Stimulated activated CD4-positive, alpha-beta T cell treated with anti-CD3 and anti-CD28 coated beads, Interleukin-4, amount 100 ng/mL, for 24 hours (primary cell): ENCODE data around the gene UCMA.

ENCODE experiments used
- DNase-seq: peaks from one replicate; pipeline ENCODE4 v3.0.0-alpha.2; 2020

Gene UCMA

DNA sequence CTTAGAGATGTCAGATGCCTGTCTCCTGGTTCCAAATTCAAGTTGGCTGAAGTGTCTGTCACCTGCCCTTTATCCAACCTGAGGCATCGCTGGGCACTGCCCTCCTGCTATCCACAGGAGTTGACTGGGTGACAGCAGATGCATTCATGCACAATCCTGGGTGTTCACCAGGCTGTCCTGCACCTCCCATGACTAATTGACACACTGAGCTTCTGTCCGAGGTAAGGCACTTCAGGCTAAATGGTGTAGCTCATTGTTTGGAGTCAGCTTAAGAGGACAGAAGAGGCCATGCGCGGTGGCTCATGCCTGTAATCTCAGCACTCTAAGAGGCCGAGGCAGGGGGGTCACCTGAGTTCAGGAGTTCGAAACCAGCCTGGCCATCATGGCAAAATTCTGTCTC is 2.4 kb downstream of the UCMA start:
- DNase-seq = no peak

DNA sequence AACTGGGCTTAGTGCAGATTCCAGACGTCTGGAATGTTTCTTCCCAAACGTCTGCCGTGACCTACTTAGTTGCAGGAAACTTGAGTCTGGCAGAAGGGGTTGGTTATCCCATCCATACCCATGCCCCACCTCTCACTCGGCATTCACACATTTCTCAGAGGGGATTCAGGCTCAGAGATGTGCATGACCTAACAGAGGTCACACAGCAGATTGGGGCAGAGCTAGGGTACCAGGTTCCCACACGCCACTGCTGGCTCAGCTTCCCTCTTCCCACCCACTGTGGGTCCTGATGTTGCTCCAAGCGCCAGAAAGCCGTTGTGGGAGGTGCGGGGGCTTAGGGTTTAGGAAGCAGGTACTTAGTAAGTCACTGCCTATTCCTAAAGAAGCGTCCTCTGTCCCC is 3.0 kb downstream of the UCMA start:
- DNase-seq = no peak

DNA sequence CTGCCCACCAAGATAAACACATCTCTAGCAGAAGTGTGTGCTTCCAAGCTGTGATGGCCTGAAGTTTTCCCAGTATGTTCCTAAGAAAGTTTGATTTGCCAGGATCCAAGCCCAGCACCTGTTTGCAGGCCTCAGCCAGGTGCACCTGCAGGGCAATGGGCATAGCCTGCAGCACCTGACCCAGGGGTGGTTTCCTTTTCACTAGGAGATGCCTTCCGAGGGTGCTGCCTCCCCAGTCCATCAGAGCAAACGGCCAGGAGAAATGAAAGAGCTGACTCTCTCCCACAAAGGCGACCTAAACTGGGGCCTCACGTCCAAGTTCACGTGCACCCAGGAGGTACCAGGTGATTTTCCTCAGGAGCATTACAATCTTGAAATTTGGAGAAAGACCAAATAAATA is 7.1 kb downstream of the UCMA start:
- no peak for DNase-seq

DNA sequence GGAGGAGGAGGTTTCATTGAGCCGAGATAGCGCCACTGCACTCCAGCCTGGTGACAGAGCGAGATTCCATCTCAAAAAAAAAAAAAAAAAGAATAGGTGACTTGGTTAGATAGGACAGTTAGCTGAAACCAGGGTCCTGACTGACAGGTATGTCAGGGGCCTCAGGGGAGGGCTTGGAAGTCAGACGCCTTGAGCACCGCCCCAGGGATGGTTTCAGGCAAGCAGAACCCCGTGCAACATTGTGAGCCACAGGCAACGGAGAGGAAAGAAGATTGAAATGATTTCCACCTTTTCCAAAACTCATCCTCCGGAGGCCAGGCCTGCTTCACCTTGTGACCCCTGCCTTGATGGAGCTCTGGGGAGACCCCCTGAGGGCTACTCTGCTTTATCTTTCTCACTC is 8.6 kb downstream of the UCMA start:
- no peak for DNase-seq

DNA sequence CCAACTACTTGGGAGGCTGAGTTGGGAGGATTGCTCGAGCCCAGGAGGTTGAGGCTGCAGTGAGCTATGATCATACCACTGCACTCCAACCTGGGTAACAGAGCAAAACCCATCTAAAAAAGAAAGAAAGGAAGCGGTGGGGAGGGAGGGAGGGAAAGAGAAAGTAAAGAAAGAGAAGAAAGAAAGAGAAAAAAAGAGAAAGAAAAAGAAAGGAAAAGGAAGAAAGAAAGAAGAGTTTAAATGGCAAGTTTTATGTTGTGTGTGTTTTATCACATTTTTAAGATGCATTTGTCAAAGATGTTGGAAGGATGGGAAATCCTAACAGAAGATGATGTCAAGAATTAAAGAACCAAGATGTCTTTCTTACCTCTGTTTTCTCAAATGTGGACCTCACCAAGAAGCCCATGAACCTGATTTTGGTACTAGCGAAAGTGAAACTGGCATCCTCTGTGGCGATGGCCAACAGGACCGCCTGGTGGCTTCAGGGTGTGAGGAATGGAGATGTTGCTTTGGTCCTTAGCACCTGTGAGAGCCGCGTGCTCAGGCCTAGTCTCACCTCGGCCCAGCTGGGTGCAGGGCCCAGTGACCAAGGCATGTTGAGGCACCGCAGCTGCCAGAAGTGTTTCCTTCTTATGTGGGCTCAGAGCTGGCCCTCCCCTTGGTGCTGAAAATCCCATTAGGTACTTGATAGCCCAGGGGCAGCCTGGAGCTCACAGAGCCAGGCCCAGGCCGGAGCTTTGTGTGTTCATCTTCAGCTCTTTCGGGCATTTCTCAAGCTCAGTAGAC is 9.8 kb downstream of the UCMA start:
- DNase-seq = no peak

DNA sequence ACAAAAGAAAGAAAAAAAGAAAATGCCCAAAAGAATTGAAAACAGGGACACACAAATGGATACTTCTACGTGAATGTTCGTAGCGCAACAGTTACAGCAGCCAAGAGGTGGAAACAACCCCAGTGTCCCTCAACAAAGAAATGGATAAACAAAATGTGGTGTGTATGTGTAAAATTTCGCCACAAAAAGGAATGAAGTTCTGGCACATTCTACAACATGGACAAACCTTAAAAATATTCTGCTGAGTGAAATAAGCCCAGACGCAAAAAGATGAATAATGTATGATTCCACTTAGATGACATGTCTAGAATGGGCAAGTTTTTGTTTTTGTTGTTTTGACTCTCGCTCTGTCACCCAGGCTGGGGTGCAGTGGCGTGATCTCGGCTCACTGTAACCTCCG is 10.9 kb downstream of the UCMA start:
- DNase-seq = no peak

DNA sequence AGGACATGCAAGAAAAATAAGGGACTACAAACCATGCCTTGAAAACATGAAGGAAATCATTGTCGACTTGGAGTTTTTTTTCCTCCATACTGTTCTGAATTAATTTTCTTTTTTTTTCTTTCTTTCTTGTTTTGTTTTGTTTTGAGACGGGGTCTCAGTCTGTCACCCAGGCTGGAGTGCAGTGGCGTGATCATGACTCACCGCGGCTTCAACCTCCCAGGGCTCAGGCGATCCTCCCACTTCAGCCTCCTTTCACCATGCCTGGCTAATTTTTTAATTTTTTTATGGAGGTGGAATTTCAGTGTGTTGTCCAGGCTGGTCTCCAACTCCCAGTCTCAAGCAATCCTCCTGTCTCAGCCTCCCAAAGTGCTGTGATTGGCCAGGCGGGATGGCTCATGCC is 11.6 kb downstream of the UCMA start:
- no peak for DNase-seq

DNA sequence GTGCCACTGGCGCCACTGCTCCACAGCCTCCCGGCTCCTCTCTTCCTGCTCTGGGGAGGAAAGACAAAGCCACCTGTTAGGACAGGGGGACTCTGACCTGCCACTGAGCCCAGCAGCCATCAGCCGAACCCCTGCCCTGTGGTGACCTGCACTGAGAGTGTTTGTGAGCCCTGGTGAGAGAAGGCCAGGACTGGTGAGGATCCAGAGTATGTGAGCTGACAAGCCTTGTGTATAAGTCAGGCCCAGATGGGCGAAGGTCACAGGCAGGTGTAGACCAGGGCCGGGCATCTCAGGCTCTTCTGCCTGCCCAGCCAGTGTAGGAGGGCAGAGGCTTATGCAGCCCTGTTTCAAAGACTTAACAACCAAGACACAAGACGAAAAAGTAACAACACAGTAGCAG is 12.0 kb downstream of the UCMA start:
- no peak for DNase-seq

DNA sequence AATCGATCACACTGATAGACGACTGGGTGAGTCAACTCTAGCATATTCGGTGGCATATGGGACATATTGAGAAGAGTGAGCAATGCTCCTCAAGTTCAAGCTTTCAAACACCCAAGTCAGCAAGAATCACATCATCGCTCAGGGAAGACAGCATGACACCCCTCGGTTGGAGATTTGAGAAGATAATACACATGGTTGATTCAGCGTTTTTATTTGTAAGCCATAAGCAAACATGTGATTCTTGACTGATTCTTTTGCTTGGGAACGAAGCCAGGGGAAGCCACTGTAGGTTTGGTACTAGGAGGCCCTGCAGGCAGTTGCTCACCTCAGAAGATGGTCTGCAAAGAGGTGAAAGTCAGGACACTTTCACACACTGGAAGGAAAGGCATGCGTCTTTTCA is 12.6 kb downstream of the UCMA start:
- DNase-seq = no peak

DNA sequence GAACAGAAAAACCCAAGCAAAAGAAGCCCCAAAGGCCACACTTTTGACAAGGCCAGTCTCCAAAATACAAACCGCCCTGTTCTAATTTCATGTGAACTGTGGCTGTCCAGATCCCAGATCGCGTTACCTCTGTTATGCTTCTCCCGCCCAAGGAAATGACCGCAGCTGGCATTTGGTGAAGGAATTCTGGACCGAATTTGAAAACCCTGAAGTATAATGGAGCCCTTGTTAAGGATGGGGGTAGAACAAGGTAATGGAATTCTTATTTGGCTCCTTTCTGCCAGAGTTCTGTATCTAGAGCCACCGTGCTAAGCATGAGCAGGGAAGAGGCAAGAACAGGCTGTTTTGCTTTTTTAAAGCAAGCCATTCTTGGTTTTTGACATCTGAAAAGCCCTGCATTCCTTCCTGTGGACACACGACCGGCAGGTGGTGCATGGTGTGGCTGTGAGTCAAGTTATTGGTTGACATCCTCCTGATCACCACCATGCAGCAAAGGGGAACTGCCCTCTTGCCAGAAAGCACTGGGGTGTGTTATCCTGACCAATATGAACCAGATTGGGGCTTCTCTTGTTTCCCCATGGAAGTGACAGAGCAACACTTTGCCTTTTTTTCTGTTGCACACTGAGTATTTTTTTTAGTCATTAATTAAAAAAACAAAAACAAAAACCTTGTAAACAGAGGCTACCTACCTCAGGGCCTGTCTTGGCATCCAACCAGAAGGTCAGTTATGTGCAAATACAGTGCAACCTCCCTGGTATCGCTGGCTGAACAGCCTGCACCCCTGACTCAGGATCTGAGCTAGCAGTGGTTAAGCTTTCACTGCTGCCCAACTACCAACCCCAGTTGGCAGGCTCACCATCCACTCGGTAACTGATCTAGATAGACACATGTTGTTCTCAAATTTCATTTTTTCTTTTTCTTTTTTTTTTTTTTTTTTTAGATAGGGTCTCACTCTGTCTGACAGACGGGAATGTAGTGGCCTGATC is 14.2 kb downstream of the UCMA start:
- no peak for DNase-seq

DNA sequence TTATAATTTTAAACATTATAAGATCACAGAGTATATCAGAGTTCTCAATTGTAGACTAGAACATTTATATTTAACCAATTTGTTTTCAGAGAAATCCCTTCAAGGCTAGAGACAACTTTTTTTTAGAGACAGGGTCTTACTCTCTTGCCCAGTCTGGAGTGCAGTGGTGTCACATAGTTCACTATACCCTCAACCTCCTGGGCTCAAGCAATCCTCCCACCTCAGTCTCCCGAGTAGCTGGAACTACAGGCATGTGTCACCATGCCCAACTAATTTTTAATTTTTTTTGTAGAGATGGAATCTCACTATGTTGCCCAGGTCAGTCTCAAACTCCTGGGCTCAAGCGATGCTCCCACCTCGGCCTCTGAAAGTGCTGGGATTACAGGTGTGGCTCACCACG is 15.3 kb downstream of the UCMA start:
- no peak for DNase-seq

DNA sequence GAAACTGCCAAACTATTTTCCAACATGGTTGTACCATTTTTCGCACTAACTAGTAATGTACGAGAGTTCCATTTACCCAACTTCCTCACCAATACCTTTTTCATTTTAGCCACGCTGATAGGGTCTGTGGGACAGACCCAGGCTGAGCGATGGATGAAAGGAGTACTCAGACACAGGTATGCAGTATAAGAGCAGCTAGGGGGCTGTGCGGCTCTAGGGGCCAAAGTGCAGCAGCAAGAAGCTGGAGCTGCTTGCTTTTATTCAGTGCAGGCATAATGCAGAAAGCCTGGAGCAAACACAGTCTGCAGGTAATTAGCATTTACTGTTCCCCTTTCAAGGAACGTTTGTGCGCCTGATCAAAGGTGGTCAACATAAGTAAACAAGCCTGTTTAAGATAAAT is 21.0 kb downstream of the UCMA start:
- no peak for DNase-seq

DNA sequence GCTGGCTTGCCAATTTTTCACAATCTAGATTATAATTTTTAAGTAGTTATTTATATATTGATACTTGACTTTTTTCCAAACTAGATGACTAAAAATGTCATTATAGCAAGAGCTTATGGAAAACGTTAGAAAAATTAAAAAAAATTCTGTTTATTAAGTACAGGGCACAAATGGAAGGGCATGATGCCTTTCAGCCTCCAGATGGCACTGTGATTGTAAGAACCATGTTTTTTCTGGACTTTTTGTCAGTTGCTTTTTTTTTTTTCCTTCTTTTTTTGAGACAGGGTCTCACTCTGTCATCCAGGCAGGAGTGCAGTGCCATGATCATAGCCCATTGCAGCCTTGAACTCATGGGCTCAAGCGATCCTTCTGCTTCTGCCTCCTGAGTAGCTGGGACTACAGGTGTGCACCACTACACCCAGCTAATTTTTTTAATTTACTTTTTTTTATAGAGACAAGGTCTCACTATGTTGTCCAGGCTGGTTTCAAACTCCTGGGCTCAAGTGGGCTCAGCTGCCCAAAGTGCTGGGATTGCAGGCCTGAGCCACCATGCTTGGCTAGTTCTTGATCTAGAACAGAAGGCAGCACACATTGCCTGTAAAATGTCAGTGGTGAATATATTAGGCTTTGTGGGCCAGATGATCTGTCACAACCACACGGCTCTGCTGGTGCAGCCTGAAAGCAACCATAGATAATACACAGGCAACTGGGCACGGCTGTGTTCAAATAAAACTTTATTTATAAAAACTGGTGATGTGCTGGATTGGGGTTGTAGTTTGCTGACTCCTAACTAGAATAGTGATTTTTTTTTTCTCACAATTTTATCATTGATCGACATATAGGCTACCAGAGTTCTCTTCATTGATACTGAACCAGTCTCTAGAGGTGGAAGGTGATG is 27.4 kb downstream of the UCMA start:
- DNase-seq = no peak

DNA sequence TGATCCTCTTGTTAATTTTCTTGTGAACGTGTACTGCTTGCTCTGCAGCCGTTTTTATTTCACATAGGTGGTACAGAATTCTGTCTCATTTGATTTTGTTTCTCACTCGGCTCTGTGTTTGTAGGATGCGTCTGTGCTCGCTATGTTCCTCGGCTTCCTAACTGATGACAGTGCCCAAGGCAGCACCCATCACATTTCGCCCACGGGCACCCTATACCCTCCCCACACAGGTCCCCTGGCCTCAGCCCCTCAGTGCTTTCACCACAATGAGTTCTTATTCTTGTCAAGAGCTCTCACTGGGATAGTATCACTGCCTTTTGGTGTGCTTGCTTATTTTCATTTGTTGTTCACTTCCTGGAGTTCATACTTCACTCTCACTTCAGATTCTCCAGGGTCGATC is 28.1 kb downstream of the UCMA start:
- DNase-seq = no peak

DNA sequence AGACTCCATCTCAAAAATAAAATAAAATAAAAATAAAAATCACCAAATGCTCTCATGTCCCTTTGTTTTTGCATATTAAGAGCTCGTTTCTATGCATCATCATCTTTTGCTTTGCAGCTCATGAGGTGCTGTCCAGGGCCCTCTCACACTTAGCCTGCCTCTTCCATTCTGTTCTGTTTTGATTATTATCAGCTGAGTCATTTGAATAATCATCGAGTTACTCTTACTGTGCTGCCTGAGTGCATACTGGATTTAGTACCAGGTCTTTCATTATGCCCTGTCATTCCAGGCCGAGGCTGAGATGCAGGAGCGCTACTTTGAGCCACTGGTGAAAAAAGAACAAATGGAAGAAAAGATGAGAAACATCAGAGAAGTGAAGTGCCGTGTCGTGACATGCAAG is 33.0 kb downstream of the UCMA start:
- DNase-seq = no peak

DNA sequence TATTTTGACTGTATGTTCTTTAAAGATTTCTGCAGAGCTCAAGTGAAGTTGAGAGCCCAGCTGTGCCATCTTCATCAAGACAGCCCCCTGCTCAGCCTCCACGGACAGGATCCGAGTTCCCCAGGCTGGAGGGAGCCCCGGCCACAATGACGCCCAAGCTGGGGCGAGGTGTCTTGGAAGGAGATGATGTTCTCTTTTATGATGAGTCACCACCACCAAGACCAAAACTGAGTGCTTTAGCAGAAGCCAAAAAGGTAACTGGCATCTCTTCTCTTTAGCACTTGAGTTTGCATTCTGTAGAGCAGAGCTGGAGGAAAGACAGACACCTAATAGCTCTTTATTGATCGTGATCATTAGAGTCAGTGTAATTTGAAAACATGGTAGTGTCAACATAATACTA is 39.2 kb downstream of the UCMA start:
- no peak for DNase-seq

DNA sequence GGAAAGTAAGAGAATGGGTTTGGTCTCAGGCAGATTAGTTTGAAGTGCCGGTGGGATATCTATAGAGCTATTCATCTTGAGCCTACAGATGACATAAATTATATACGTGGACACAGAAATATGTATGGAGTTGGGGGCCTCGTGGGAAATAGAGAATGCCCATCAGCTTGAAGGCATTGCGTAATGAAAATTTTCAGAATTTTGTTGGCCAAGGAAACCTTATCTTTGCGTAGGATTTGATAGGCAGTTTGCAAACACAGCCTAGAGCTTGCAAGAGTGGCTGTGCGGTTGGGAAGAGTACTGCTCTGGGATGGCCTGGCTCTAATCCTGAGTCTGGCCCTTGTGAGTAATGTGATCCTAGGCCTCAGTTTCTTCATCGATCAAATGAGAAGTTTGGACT is 40.5 kb downstream of the UCMA start:
- no peak for DNase-seq

DNA sequence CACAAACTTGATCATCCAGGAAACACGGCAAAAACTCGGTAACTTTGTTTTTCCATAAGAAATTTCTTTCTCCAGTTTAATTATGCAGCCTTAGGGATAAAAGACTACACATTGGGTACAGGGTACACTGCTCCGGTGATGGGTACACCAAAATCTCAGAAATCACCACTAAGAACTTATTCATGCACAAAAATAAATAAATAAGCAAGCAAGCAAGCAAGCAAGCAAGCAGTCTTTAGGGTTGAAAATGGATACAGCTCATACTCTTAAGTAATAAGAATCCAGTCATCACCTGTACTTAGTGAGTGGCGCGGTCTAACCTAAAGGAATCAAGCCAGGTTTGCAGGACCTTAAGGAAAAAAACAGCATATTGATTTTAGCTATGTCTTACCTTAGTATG is 42.8 kb downstream of the UCMA start:
- no peak for DNase-seq

DNA sequence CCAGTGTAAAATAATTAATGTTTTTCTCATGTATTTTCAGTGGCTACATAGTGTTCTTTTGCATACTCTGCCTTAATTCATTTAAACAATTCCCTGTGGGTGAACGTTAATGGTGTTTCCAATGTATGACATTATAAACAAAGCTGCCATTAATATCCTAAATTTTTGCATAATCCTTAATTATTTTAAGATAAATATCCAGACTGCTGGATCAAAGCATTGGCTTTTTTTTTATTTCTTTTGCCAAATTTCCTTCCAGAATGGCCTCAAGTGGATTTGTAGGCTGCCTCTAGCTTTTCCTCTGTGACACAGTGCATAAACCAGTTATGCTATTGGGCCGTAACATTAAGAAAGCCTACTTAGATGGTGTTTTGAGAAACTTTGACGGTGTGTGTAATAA is 43.4 kb downstream of the UCMA start:
- no peak for DNase-seq

DNA sequence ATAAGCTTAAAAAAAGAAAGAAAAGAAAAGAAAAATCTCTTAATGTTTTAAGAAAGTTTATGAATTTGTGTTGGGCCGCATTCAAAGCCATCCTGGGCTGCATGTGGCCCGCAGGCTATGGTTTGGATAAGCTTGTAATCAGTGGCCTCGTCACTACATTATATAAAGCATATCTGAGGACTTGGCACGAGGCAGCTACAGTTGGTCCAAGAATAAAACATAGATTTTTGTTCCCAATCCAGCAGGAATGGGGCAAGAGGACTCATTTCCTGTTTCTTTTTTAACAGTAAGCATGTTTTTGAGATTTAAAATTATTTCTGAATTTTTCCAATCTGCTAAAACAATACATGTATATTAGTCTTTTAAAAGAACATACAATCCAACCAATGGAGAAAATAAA is 44.2 kb downstream of the UCMA start:
- no peak for DNase-seq

DNA sequence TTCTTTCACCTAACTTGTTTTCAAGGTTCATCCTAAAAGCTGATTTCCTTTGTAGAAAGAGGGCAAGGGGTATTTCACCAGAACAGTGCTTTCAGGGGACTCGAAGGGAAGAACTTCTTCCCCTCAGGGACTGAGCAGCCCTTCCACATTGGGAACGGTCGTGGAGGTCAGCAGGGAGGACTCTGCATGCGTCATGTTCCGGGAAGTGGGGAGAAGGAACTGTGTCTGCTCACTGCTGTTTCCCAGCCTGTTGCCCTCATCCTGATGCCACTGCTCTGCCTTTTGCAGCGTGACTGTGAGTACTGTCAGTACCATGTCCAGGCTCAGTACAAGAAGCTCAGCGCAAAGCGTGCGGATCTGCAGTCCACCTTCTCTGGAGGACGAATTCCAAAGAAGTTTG is 45.6 kb downstream of the UCMA start:
- DNase-seq = no peak

DNA sequence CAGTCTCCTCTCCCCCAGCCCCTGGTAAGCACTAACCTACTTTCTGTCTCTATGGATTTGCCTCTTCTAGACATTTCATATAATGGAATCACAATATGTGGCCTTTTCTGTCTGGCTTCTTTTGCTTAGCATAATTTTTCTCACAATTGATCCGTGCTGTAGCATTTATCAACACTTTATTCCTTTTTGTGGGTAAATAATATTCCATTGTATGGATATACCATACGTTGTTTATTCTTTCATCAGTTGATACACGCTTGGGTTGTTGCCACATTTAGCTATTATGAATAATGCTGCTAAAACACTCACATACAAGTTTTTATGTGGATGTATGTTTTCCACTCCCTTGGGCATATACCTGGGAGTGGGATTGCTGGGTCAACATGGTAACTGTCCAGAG is 47.0 kb downstream of the UCMA start:
- DNase-seq = no peak
